GM19328 (cell line): Measurements from ENCODE around the gene SPART.

Experiments
- ATAC-seq: cut with Tn5 transposase; IDR thresholded peaks from one replicate; pipeline ENCODE4 v1.9.1; 2021; ENCODE audit warnings: mild to moderate bottlenecking, moderate library complexity; ENCODE audit not compliant: unreplicated experiment

Gene SPART

GRCh38 chr13:36346222-36347083, at the start of gene SPART:
Gene SPART, minus strand, starts transcription at chr13:36346394. Its CDS starts 10,564 bp downstream, at chr13:36335830.
- ATAC-seq, result peak; percentile 96

- no peak for ATAC-seq
Observed at GRCh38 chr13:36395280-36395679, 49.1 kb upstream of the SPART start.

DNA sequence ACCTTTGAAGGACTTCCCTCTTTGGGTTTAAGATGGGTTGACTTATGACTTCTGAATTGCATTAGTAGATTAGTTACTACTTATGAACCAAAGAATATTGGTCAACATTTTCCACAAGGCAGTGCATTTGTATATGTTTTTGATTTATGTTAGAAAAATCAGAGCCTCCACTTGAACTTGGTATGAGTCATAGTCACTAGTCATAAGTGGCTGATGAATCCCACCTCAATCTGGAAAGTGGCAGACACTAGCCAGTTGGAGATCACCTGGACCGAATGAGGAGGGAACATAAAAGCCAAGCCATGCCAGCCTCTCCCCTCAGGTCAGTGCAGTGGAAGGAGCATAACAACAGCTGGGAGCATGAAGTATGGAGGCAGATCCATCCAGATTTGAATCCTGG, 39.3 kb upstream of the SPART start:
- ATAC-seq, result no peak

- no peak for ATAC-seq
Observed at GRCh38 chr13:36382030-36382429, 35.8 kb upstream of the SPART start.

GRCh38 chr13:36377826-36378468, 31.8 kb upstream of the SPART start:
- ATAC-seq, result no peak

- ATAC-seq, result no peak
Observed at GRCh38 chr13:36374063-36374462, 27.9 kb upstream of the SPART start.

GRCh38 chr13:36371185-36371584, 25.0 kb upstream of the SPART start:
- no peak for ATAC-seq

DNA sequence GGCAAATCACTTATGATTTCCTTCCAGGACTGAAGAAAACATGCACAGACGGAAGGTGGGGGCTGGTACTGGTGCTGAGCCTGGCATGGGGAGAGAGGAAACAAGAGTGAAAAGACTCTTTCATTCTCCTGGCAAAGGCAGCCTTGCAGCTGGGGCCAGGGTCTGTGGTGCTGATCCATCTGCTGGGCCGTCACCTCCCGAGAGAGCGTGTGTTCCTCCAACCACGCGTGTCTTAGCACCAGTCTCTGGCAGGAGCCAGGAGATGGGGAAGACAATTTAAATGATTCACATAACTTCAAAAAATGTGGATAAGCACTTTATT, 23.9 kb upstream of the SPART start:
- ATAC-seq, result no peak

DNA sequence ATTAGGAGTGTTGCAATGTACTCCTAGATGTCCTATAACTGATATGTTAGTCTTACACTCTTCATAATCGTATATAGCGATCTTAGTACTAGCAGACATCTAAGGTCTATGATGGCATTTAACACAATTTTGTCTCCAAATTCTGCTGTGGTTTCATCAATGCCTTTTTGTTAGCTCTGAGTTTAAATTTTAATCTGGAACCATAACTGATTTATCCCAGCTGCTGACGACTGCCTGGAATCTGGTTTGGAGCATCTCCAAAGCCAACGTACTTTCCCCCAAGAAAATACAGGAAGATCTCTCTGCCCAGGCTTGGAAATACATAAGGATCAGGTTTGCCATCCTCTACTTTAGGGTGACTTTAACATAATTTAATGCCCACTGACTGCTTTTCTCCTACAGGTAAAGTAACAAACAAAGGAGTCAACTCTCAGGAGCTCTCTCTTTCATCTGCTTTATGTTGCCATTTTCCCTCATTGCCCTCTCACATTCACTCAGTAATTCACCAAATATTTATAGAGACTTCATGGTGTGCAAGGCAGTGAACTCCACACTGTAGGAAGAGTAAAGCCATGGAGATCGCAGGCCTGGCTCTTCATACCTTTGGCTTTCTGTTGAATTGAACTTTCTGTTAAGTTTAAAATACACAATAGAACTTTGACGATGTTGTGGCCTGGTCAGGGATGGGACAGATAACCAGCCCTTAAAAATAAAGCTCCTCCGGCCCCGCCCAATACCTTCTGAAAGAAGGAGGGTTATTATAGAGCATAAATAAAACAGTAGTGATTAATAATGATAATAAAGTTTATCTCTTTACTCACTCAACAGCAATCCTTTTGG, 23.3 kb upstream of the SPART start:
- no peak for ATAC-seq

DNA sequence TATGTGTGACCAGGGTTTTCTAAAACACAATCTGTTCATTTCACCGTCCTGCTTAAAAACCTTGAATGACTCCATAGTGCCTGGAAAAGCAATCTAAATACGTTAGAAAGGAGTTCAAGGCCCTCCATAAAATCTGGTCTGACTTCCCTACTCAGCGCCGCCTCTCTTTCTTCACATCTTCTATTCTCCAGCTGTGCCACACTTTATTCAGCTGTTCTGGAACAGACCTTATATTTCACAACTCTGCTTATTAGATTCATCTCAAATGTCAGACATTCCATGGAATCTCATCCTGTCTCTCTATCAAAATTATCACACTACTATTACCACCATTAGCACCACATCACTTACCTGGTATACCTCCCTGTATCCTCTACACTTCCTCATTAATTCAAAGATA, 19.8 kb upstream of the SPART start:
- ATAC-seq, result no peak

GRCh38 chr13:36363366-36363863, 17.2 kb upstream of the SPART start:
- ATAC-seq, result no peak

DNA sequence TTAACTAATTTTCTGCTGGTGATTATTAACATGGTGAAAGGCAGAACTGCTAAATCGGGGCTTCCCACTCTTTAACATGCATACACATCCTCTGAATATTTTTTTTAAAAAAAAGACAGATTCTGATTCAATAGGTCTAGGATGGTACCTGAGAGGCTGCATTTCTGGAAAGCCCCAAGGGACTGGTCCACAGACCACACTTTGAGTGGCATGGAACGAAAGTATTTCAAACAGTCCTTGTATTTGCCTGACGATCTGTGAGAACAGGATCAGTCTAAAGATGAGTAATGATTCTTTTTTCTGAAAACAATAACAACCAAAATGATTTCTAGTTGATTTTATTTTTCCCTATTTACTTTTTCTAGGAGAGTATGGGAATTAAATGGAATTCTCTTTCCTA, 16.7 kb upstream of the SPART start:
- ATAC-seq, result no peak

GRCh38 chr13:36362251-36362650, 16.1 kb upstream of the SPART start:
- ATAC-seq, result no peak

DNA sequence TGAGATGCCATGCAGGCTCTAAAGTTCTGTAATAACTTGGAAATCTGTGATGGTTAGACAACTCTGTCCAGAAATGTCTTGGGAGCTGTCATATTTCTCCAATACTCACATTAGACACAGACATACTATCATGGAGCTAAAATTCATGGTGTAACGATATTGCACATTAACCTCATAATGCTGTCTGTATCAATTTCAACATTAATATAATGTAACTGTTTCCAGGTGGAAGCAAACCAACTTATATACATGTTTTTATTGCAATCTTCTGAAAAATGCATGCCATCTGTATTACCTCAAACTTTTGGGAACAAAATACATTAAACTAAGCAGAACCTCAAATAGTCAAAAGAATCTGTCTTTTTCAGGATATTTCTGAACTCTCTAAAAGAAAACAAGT, 14.7 kb upstream of the SPART start:
- no peak for ATAC-seq

DNA sequence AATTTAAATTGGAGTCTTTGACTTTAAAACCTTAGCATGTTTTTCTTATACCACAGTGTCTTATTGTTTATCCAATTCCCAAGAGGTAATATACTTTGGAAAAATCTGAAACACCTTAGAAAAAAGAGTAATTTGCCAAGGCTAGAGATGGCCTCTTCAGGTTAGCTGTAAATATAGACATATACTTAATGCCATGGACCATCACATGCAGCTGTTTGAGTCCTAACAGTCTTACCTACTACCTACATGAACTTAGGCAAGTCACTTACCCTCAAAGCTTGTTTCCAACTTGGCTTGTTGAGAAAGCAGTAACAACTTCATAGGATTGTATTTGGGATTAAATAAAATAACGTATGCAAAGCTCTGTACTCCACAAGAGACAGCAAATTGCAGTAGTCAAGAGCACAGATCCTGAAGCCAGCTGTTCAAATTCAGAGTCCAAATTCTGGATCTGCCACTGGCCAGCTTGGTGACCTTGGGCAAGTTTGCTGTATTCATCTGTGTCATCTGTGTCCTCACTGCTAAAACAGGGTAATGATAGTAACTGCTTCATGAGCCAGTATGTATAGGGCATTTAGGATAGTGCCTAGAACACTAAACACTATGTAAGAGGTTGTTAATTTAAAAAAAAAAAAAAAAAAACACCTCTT, 13.2 kb upstream of the SPART start:
- ATAC-seq, result no peak

GRCh38 chr13:36358175-36358718, 12.1 kb upstream of the SPART start:
- ATAC-seq, result no peak

DNA sequence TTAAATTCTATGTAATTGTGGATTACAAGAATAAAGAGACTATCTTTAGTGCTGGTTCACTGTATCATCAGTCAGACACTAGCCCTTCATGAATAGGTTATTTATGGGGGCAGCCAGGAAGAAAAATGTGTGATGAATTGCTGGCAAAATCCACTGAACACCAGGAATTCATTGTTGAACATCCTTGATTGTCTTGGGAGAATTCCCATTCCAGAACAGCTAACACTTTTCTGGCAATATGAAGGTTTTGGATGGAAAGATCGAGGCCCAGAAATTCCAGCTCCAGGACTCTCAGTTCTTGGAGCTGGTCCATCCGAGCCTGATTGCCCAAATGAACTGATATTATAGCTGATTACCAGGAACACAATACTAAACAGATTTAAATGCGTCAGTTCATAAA, 11.5 kb upstream of the SPART start:
- no peak for ATAC-seq

- no peak for ATAC-seq
Observed at GRCh38 chr13:36357231-36357630, 11.0 kb upstream of the SPART start.

DNA sequence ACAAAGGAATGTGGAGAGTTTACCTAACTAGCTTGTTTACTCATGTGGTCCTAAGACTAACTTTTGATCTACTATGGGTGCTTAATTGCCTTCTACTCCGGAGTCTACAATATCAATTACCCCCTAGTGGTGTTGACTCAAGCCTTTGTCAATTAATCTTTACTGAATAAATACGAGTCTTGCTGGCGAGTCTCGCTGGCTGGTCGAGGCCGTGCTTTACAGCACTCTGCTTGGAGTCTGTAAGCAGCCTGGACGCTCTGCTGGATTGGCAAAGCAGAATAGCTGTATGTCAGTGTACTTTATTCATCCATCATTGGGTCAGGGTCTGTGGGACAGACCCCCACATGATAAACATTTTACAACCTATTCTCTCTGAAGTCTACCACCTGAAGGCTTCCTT, 9.9 kb upstream of the SPART start:
- no peak for ATAC-seq

GRCh38 chr13:36355632-36356031, 9.4 kb upstream of the SPART start:
- ATAC-seq, result no peak
